Measurements from ENCODE around the gene MYO1C. TPM values are rescaled to one million over a fixed set of nuclear protein-coding genes. Genes with fewer than 3 reads are reported as not detected.

Gene MYO1C
- total RNA-seq, 1 experiment from 2014 or later = 251 TPM

- BruUV-seq (replicated peaks) = no TSS peak
- in situ Hi-C loops (cut with HindIII; ENCODE audit: low pct_unique_long_range_greater_than_20kb, low sequenced_read_pairs) = no loop called here
- intact Hi-C loops (cut with micrococcal nuclease; ENCODE audit: unreplicated experiment) = no loop called here
- Histone ChIP-seq H3K4me3 (ENCODE audit: low read depth in 2 of 2, low read length in 2 of 2) (no peak overlapping the region), H3K27me3 (ENCODE audit: control insufficient read depth, insufficient read depth, low read length) (no peaks in the 10 kb centered on the region), H3K9me3 (ENCODE audit: control insufficient read depth, insufficient read depth, low read depth, low read length) (no peaks in the 10 kb centered on the region), H3K27ac (ENCODE audit: low read length) (no peak overlapping the region), H3K36me3 (ENCODE audit: control insufficient read depth, insufficient read depth, low read length) (peaks cover 4% of the 10 kb centered on the region; the same call in 1 of the 2 replicates), H3K4me1 (ENCODE audit: control insufficient read depth, insufficient read depth, low read length) (peaks cover 6% of the 10 kb centered on the region)
- POLR2A ChIA-PET = interaction anchor here (0.6 kb wide), 1 partner anchor 31 kb away, joined by 4 read pairs; no protein-coding TSS in a partner anchor
- DNase-seq (ENCODE audit: low read depth, low spot score) (no peak), ATAC-seq (no peak)
- CTCF ChIA-PET = no interaction called here
- TF ChIP-seq CTCF (IDR thresholded peaks at IDR 0.05) (no peak), TCF7L2 (IDR thresholded peaks at IDR 0.05; ENCODE audit: low read depth, low read length) (no peak), SIN3A (IDR thresholded peaks at IDR 0.05; ENCODE audit: borderline replicate concordance, insufficient read depth, low read depth, low read length) (no peak), POLR2AphosphoS5 (IDR thresholded peaks at IDR 0.05; ENCODE audit: low read depth, low read length) (no peak)
- TF ChIP-seq, protein P1, sequence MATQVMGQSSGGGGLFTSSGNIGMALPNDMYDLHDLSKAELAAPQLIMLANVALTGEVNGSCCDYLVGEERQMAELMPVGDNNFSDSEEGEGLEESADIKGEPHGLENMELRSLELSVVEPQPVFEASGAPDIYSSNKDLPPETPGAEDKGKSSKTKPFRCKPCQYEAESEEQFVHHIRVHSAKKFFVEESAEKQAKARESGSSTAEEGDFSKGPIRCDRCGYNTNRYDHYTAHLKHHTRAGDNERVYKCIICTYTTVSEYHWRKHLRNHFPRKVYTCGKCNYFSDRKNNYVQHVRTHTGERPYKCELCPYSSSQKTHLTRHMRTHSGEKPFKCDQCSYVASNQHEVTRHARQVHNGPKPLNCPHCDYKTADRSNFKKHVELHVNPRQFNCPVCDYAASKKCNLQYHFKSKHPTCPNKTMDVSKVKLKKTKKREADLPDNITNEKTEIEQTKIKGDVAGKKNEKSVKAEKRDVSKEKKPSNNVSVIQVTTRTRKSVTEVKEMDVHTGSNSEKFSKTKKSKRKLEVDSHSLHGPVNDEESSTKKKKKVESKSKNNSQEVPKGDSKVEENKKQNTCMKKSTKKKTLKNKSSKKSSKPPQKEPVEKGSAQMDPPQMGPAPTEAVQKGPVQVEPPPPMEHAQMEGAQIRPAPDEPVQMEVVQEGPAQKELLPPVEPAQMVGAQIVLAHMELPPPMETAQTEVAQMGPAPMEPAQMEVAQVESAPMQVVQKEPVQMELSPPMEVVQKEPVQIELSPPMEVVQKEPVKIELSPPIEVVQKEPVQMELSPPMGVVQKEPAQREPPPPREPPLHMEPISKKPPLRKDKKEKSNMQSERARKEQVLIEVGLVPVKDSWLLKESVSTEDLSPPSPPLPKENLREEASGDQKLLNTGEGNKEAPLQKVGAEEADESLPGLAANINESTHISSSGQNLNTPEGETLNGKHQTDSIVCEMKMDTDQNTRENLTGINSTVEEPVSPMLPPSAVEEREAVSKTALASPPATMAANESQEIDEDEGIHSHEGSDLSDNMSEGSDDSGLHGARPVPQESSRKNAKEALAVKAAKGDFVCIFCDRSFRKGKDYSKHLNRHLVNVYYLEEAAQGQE (IDR thresholded peaks at IDR 0.05; ENCODE audit: insufficient read depth in 1 of 2, low read depth in 2 of 2, low read length in 1 of 2) = no peak
Measured at GRCh38 chr17:1521086-1521640, 28.7 kb upstream of the MYO1C start.

DNA sequence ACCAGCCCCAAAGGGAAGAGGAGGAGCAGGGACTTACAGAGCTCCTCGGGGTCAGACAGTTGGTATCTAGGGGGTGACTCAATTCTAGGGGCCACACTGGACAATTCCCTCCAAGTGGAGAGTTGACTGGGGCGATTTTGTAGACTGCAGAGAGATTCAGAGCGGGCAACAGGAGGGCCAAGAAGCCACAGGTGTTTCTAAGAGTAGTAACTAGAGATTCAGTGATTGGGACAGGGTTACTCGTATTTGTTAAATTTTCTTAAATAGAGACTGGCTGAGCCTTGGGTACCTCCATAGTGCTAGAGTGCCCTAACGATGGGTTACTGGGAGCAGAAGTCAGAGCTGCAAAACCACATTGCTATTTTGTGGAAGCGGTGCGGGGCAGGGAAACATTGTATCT, 27.2 kb upstream of the MYO1C start:
- ChIA-PET POLR2A (no interaction called here), CTCF (no interaction called here)
- H3K27ac ChIP-seq (ENCODE audit: low read length) = no peak overlapping the region
- intact Hi-C loops (cut with micrococcal nuclease; ENCODE audit: unreplicated experiment) = no loop called here
- TF ChIP-seq, protein P1 (IDR thresholded peaks at IDR 0.05; ENCODE audit: insufficient read depth in 1 of 2, low read depth in 2 of 2, low read length in 1 of 2) = no peak
- H3K4me1 ChIP-seq (ENCODE audit: control insufficient read depth, insufficient read depth, low read length) = peaks cover 6% of the 10 kb centered on the region
- no peak overlapping the region for H3K4me3 ChIP-seq (ENCODE audit: low read depth in 2 of 2, low read length in 2 of 2)
- DNase-seq (ENCODE audit: low read depth, low spot score) (no peak), ATAC-seq (no peak)
- H3K9me3 ChIP-seq (ENCODE audit: control insufficient read depth, insufficient read depth, low read depth, low read length) = no peaks in the 10 kb centered on the region
- no TSS peak for BruUV-seq (replicated peaks)
- peaks cover 7% of the 10 kb centered on the region; the same call in 1 of the 2 replicates for H3K36me3 ChIP-seq (ENCODE audit: control insufficient read depth, insufficient read depth, low read length)
- H3K27me3 ChIP-seq (ENCODE audit: control insufficient read depth, insufficient read depth, low read length) = no peaks in the 10 kb centered on the region
- in situ Hi-C loops (cut with HindIII; ENCODE audit: low pct_unique_long_range_greater_than_20kb, low sequenced_read_pairs) = no loop called here
